KOPT-K1 (cell line): ENCODE results near the gene PACSIN1.
"Not testable (repeated sequence)": the region's sequence is repeated elsewhere in the genome, so short reads cannot be mapped to it uniquely, and the experiment has no call there.

ENCODE experiments used
- H3K27ac ChIP-seq: fragments of 200-600 bp; sonication (generic); 2 replicates; pipeline ENCODE4 v1.5.1; 2016; ENCODE audit warnings: antibody characterized with exemption, mild to moderate bottlenecking, low read depth, low read length; ENCODE audit not compliant: poor library complexity, severe bottlenecking
- H3K36me3 ChIP-seq: fragments of 200-600 bp; sonication (generic); 2 replicates; pipeline ENCODE4 v1.5.1; 2017; ENCODE audit warnings: antibody characterized with exemption, mild to moderate bottlenecking, low read length, moderate library complexity; ENCODE audit not compliant: insufficient read depth
- H3K9me3 ChIP-seq: fragments of 200-600 bp; sonication (generic); 2 replicates; pipeline ENCODE4 v1.5.1; 2017; ENCODE audit warnings: antibody characterized with exemption, low read length, mild to moderate bottlenecking; ENCODE audit not compliant: insufficient read depth, poor library complexity, severe bottlenecking

Gene PACSIN1

GRCh38 chr6:34486886-34487285 is 21.0 kb downstream of the PACSIN1 start:
- H3K27ac ChIP-seq: peak overlapping the region; percentile 86
- not testable (repeated sequence) for H3K36me3 ChIP-seq, H3K9me3 ChIP-seq

GRCh38 chr6:34487536-34487935 is 21.7 kb downstream of the PACSIN1 start:
- H3K36me3 ChIP-seq: no peaks in the 10 kb centered on the region
- peak overlapping the region; percentile 29 for H3K27ac ChIP-seq
- H3K9me3 ChIP-seq: no peaks in the 10 kb centered on the region

DNA sequence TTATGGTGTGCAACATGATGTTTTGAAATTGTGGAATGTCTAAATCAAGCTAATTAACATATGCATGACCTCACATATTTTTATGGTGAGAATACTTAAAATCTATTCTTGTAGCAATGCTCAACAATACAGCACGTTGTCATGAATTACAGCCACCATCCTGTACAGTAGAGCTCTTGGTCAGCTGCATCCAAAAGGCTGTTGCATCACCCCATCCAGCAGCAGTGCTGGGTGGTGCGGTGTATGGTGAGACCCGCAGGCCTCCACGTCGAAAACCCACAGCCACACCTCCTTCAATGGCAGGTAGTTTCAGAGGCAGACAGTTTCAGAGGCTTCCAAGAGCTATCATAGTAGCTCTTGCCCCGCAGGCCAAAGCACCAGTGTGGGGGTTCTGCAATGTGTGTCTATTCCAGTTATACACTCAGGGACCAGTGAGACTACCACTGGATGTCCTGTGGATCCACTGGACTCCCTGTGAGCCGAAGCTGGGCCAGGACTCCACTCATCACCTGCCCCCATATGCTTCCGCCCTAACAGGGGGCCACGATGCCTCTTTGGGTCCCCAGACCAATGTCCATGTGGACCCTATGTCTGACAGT is 23.4 kb downstream of the PACSIN1 start:
- Histone ChIP-seq H3K27ac (no peak overlapping the region), H3K9me3 (no peaks in the 10 kb centered on the region), H3K36me3 (no peaks in the 10 kb centered on the region)

DNA sequence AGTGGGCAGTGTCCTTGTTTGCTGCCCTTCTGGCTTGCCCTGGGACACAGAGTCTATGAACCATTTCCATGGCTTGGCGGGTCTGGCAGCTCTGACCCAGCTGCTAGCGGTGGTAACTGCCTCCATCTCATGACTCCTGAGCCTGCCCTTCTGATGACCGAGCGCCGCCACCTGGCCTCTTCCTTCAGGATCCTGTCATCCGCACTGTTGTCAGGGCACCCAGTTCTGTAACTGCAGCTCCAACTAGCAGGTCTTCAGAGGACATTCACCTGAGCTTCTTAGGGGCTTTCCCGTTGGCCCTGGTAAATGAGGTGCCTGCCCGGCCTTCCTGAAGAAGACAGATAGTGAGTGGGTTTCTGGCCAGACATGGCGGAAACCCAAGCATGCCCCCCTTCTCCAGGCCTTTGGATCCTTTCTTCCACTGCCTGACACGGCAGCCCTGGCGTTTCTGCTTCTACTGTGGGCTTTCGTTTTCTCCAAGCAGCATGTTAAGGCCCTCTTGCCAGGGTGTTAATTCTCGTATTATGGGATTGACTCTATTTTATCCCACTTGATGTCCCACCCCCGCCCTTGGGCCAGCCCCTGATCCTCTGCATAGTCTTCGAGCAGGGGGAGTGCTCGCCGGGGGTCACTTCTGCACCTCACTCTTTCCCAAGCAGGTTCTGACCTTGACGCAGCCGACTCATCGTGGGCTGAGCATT is 24.7 kb downstream of the PACSIN1 start:
- no peaks in the 10 kb centered on the region for H3K36me3 ChIP-seq
- H3K9me3 ChIP-seq: no peaks in the 10 kb centered on the region
- H3K27ac ChIP-seq: no peak overlapping the region

DNA sequence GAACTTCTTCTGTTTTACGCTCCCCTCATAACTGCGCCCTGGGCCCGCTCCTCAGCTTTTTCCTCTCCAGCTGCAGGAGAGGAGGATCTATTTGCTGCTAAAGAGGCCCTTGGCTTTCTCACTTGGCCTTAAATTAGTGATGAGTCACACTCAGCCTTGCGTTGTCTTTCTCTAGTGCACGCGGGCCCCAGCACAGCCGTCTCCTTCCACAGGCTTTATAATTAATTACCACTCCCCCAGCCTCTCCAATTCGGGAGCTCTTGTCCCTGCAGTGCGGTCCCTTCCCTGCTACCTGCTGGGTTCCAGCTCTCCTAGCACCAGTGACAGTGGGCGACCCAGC is 25.2 kb downstream of the PACSIN1 start:
- Histone ChIP-seq H3K27ac (no peak overlapping the region), H3K9me3 (no peaks in the 10 kb centered on the region), H3K36me3 (no peaks in the 10 kb centered on the region)

GRCh38 chr6:34493344-34493743 is 27.5 kb downstream of the PACSIN1 start:
- Histone ChIP-seq H3K27ac (no peak overlapping the region), H3K9me3 (no peaks in the 10 kb centered on the region)

DNA sequence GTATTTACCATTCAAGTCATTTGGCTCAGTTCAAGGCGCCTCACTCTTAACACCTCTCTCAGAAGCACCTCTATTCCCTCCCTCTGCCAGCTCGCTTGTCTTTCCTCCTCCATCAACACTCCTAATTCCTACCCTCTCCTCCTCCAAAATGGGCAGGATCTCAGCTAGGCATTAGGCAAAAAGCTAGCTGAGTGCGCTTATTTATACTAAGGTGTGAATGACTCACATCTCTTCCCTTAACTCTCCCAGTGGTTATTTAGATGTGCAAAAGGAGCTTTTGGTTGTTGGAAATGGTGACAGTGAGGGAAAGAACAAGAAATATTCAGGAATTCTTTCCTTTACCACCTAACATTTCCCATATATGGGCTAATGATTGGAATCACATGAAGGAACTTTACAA is 29.1 kb downstream of the PACSIN1 start:
- Histone ChIP-seq H3K27ac (no peak overlapping the region), H3K36me3 (no peaks in the 10 kb centered on the region), H3K9me3 (peaks cover 6% of the 10 kb centered on the region)

More at GRCh38 chr6:34493344-34493743, 27.5 kb downstream of the PACSIN1 start:
- no peaks in the 10 kb centered on the region for H3K36me3 ChIP-seq

- H3K36me3 ChIP-seq: no peaks in the 10 kb centered on the region
- peaks cover 18% of the 10 kb centered on the region for H3K9me3 ChIP-seq
- no peak overlapping the region for H3K27ac ChIP-seq
Observed at GRCh38 chr6:34496103-34496685, 30.3 kb downstream of the PACSIN1 start.

DNA sequence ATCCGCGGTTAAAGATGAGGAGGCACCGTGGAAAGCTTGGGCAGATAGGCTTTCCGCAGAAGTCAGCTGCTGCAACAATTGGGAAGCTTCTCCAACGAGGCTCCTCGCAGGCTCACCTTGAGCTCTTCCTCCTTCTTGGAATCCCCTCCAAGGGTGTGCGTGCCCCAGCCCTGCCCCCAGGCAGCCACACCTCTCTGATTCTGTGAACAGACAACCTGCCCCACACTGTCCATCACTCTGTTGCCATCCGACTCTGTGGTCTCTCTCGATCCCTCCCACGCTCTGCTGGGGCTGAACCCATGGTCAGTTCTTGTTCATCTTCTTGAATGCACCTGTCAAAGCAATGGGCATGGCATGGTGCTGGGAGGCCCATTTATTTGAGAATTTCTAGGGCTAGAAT is 31.5 kb downstream of the PACSIN1 start:
- no peaks in the 10 kb centered on the region for H3K36me3 ChIP-seq
- H3K27ac ChIP-seq: no peak overlapping the region
- peaks cover 24% of the 10 kb centered on the region for H3K9me3 ChIP-seq

GRCh38 chr6:34506718-34507117 is 40.8 kb downstream of the PACSIN1 start:
- no peaks in the 10 kb centered on the region for H3K36me3 ChIP-seq
- H3K9me3 ChIP-seq: peaks cover 5% of the 10 kb centered on the region
- no peak overlapping the region for H3K27ac ChIP-seq

GRCh38 chr6:34508425-34508824 is 42.5 kb downstream of the PACSIN1 start:
- H3K27ac ChIP-seq: no peak overlapping the region
- peaks cover 4% of the 10 kb centered on the region for H3K9me3 ChIP-seq
- no peaks in the 10 kb centered on the region for H3K36me3 ChIP-seq

DNA sequence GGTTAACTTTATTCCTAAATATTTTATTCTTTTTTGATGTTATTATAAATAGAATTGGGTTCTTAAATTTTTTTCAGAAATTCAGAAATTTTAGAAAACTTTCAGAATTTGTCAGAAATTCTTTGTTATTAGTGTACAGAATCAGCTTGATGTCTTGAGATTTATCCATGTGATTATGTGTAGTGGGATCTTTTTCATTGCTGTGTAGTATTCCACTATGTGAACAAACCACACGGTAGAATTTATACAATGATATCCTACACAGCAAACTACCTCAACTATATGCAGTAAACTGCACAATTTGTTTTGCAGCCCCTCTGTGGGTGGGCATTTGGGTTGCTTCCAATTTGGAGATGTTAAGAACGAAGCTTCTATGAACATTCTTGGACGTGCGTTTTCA is 43.9 kb downstream of the PACSIN1 start:
- Histone ChIP-seq H3K36me3 (no peaks in the 10 kb centered on the region), H3K27ac (no peak overlapping the region), H3K9me3 (peaks cover 4% of the 10 kb centered on the region)

DNA sequence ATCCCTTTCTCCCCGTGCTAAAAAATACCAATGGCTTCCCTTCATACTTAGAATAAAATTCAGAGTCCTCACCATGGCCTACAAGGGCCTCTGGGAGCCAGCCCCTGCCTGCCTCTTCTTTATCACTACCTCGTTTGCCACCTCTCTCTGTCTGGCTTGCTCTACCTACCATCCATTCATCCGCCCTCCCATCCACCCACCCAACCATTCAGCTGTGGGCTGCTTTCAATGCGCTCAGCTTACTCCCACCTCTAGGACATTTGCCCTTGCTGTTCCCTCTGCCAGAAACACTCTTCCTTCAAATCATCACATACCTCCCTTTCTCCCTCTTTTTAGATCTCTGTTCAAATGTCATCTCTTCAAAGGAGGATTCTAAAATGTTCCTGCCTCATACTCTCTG is 44.4 kb downstream of the PACSIN1 start:
- Histone ChIP-seq H3K9me3 (peaks cover 4% of the 10 kb centered on the region), H3K36me3 (no peaks in the 10 kb centered on the region), H3K27ac (no peak overlapping the region)

DNA sequence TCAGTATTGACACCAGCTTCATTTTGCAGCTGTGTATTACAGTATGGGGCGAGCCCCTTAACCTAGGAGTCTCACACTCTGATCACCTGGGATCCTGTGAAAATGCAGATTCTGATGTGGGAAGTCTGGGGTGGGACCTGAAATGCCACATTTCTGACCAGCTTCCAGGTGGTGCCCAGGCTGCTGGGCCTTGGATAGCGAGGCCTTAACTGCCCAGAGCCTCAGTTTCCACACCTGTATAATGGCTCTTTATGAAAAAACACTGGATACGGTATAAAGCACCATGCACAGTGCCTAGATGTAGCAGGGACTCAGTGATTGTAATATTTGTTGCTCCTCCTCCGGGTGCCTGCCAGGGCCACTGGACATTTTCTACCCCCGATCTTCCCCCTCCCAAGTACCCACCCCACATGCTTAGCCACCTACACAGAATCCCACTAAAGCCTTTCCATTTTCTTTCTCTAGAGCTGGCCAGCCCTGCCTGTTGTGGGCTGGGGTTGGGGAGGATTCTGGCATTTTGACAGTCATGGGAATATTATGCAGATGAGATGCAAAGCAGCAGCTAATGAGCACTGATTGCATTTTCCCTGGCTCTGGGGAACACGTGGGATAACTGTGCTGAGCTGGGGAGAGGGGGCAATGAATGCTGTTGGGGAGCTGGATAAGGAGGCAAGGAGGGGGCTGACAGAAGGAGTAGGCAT is 45.5 kb downstream of the PACSIN1 start:
- Histone ChIP-seq H3K36me3 (no peaks in the 10 kb centered on the region), H3K27ac (no peak overlapping the region), H3K9me3 (peaks cover 4% of the 10 kb centered on the region)

- H3K36me3 ChIP-seq: no peaks in the 10 kb centered on the region
- H3K9me3 ChIP-seq: peaks cover 4% of the 10 kb centered on the region
- H3K27ac ChIP-seq: no peak overlapping the region
Observed at GRCh38 chr6:34511915-34512737, 46.2 kb downstream of the PACSIN1 start.
